H1 (cell line): ENCODE measurements around the gene WNT3A. TPM values are rescaled to one million over a fixed set of nuclear protein-coding genes. Genes with fewer than 3 reads are reported as not detected.

Experiments used
- microRNA-seq, 2 experiments: library from miRNA; unstranded; fragments of <30 nt; microRNA quantifications; one replicate each; pipeline versions ENCODE4 to v1.2.0, GENCODE V29; 2016 to 2020; ENCODE audit warnings: borderline microRNAs expressed in 2 of 2, borderline number of aligned reads in 2 of 2, borderline replicate concordance in 1 of 2
- polyA plus RNA-seq, 7 experiments: library from polyadenylated mRNA; depleted of rRNA in 3 of 7; stranded (reverse) in 5 of 7; unstranded in 2 of 7; fragments of >200 nt in 5 of 7; fragments of 200-250 nt in 2 of 7; gene quantifications; 1 replicate in 5 of 7; 2 replicates in 1 of 7; 4 replicates in 1 of 7; pipeline versions ENCODE4 v1.2.1 to v1.2.3, GENCODE V29; 2011 to 2013; ENCODE audit warnings: missing spikeins in 2 of 7, mixed read lengths in 2 of 7
- small RNA-seq: library from polyadenylated mRNA; stranded (forward); fragments of <200 nt; extraction: miRNeasy Mini kit (QIAGEN cat#:217004); gene quantifications from one replicate; pipeline ENCODE3, GENCODE V24; 2013; ENCODE audit not compliant: insufficient read depth
- total RNA-seq: library from RNA; stranded (reverse); fragmentation: NEBNext Ultra II Directional; extraction: Animal tissue kit (Norgen Biotek cat#: 25700); gene quantifications from 2 replicates; pipeline ENCODE4 v1.2.1, GENCODE V29; 2021

WNT3A gene
- total and polyA plus RNA-seq, 2 of the 8 experiments (the other 6 are each of a cell fraction or from before 2014, with no cell fraction given): 0.08 to 0.19 TPM

Small RNA genes within 50 kb of the gene (microRNA-seq; reads per million reads assigned to microRNA genes)
- 0 to 0.20 reads per million in 2 experiments for gene MIR3620

Small RNA genes within 50 kb of the gene (small RNA-seq; reads per million reads assigned to genes)
- not detected for gene SEPT14P17

Other genes starting within 250 kb of the WNT3A start
- not detected in 2 replicates for gene PRSS38, start 191.3 kb upstream of the WNT3A start, total RNA-seq
- gene PRSS38, start 191.3 kb upstream of the WNT3A start, polyA plus RNA-seq (2011; rRNA removed): not detected in 2 replicates
- gene WNT9A, start 59.1 kb upstream of the WNT3A start, total RNA-seq: 0.78 and 1.1 TPM in 2 replicates
- gene WNT9A, start 59.1 kb upstream of the WNT3A start, polyA plus RNA-seq (2011; rRNA removed): 1.5 and 2.2 TPM in 2 replicates
- gene ARF1, start 75.7 kb downstream of the WNT3A start, total RNA-seq: 265 and 267 TPM in 2 replicates
- gene ARF1, start 75.7 kb downstream of the WNT3A start, polyA plus RNA-seq (2011; rRNA removed): 471 and 606 TPM in 2 replicates
- gene C1orf35, start 96.3 kb downstream of the WNT3A start, total RNA-seq: 19.9 and 22.5 TPM in 2 replicates
- 18.6 and 28.5 TPM in 2 replicates for gene C1orf35, start 96.3 kb downstream of the WNT3A start, polyA plus RNA-seq (2011; rRNA removed)
- gene MRPL55, start 102.3 kb downstream of the WNT3A start, total RNA-seq: 59.0 and 62.7 TPM in 2 replicates
- 244 and 249 TPM in 2 replicates for gene MRPL55, start 102.3 kb downstream of the WNT3A start, polyA plus RNA-seq (2011; rRNA removed)
- 68.5 TPM in 2 replicates for gene GUK1, start 133.3 kb downstream of the WNT3A start, total RNA-seq
- gene GUK1, start 133.3 kb downstream of the WNT3A start, polyA plus RNA-seq (2011; rRNA removed): 182 and 183 TPM in 2 replicates
- 0.54 and 0.55 TPM in 2 replicates for gene GJC2, start 142.9 kb downstream of the WNT3A start, total RNA-seq
- gene GJC2, start 142.9 kb downstream of the WNT3A start, polyA plus RNA-seq (2011; rRNA removed): 0.17 and 0.28 TPM in 2 replicates
- 5.9 and 7.8 TPM in 2 replicates for gene IBA57, start 158.8 kb downstream of the WNT3A start, total RNA-seq
- 2.6 and 5.3 TPM in 2 replicates for gene IBA57, start 158.8 kb downstream of the WNT3A start, polyA plus RNA-seq (2011; rRNA removed)
- gene OBSCN, start 201.0 kb downstream of the WNT3A start, total RNA-seq: 21.0 and 28.4 TPM in 2 replicates
- 7.5 and 10.1 TPM in 2 replicates for gene OBSCN, start 201.0 kb downstream of the WNT3A start, polyA plus RNA-seq (2011; rRNA removed)